ENCODE results near the gene ARL6IP6.
"Not testable (repeated sequence)": the region's sequence is repeated elsewhere in the genome, so short reads cannot be mapped to it uniquely, and the experiment has no call there.

The ARL6IP6 gene

GRCh38 chr2:152718076-152718908, at the start of gene ARL6IP6:
ARL6IP6 (plus strand) TSS chr2:152718620; CDS start chr2:152718625, 5 bp downstream.
- peak; percentile 54 to 100 (median 97) for DNase-seq

- DNase-seq = no peak
Observed at GRCh38 chr2:152674334-152674733, 44.1 kb upstream of the ARL6IP6 start.

GRCh38 chr2:152676461-152676860, 42.0 kb upstream of the ARL6IP6 start:
- no peak for DNase-seq

- no peak for DNase-seq
Observed at GRCh38 chr2:152678808-152679207, 39.6 kb upstream of the ARL6IP6 start.

GRCh38 chr2:152682663-152683062, 35.8 kb upstream of the ARL6IP6 start:
- DNase-seq = no peak

GRCh38 chr2:152683400-152683799, 35.0 kb upstream of the ARL6IP6 start:
- no peak for DNase-seq

GRCh38 chr2:152686321-152686720, 32.1 kb upstream of the ARL6IP6 start:
- DNase-seq = no peak

- DNase-seq = no peak
Observed at GRCh38 chr2:152693033-152693432, 25.4 kb upstream of the ARL6IP6 start.

- DNase-seq = peak in 1 of 14 donors; percentile 19
Observed at GRCh38 chr2:152694161-152694661, 24.2 kb upstream of the ARL6IP6 start.

GRCh38 chr2:152695763-152696162, 22.7 kb upstream of the ARL6IP6 start:
- no peak for DNase-seq

GRCh38 chr2:152696476-152696875, 21.9 kb upstream of the ARL6IP6 start:
- DNase-seq = no peak

- DNase-seq = no peak
Observed at GRCh38 chr2:152701198-152701597, 17.2 kb upstream of the ARL6IP6 start.

- no peak for DNase-seq
Observed at GRCh38 chr2:152706477-152707021, 11.9 kb upstream of the ARL6IP6 start.

GRCh38 chr2:152708742-152709141, 9.7 kb upstream of the ARL6IP6 start:
- no peak for DNase-seq

- no peak for DNase-seq
Observed at GRCh38 chr2:152710713-152711112, 7.7 kb upstream of the ARL6IP6 start.

- no peak for DNase-seq
Observed at GRCh38 chr2:152715112-152715511, 3.3 kb upstream of the ARL6IP6 start.

- DNase-seq = no peak
Observed at GRCh38 chr2:152715854-152716428, 2.5 kb upstream of the ARL6IP6 start.

GRCh38 chr2:152716805-152717227, 1.6 kb upstream of the ARL6IP6 start:
- peak in 1 of 14 donors; percentile 31 for DNase-seq

- peak; percentile 89 to 99 (median 97) for DNase-seq
Observed at GRCh38 chr2:152717228-152718075, 968 bp upstream of the ARL6IP6 start, which contains the start of gene PRPF40A. PRPF40A (minus strand) TSS chr2:152717461; CDS start chr2:152717439, 22 bp downstream.

- DNase-seq = peak in 1 of 14 donors; percentile 37
Observed at GRCh38 chr2:152718909-152719645, 657 bp downstream of the ARL6IP6 start.

GRCh38 chr2:152720794-152721193, 2.4 kb downstream of the ARL6IP6 start:
- DNase-seq = no peak

GRCh38 chr2:152722639-152723038, 4.2 kb downstream of the ARL6IP6 start:
- DNase-seq = not testable (repeated sequence)
